Trophoblast cell (in vitro differentiated cells and primary cell): Measurements from ENCODE around the gene RECQL5.

Source experiments
- DNase-seq, 2 donors: peaks; one replicate each; pipeline ENCODE4 v3.0.0-alpha.2; 2016
- H2AFZ ChIP-seq: 2 replicates; pipeline ENCODE4 v1.6.1; 2013; ENCODE audit warnings: low read length, moderate library complexity, mild to moderate bottlenecking; ENCODE audit not compliant: insufficient read depth, poor library complexity
- H2AK5ac ChIP-seq: 2 replicates; pipeline ENCODE4 v1.6.1; 2013; ENCODE audit warnings: mild to moderate bottlenecking, low read length
- H2BK120ac ChIP-seq: 2 replicates; pipeline ENCODE4 v1.6.1; 2013; ENCODE audit warnings: low read length, mild to moderate bottlenecking, moderate library complexity; ENCODE audit not compliant: insufficient read depth, poor library complexity
- H2BK12ac ChIP-seq: 2 replicates; pipeline ENCODE4 v1.6.1; 2013; ENCODE audit warnings: mild to moderate bottlenecking, low read length, moderate library complexity
- H2BK5ac ChIP-seq: 2 replicates; pipeline ENCODE4 v1.6.1; 2013; ENCODE audit warnings: low read length, low read depth, moderate library complexity, mild to moderate bottlenecking; ENCODE audit not compliant: poor library complexity
- H3K14ac ChIP-seq: 2 replicates; pipeline ENCODE4 v1.6.1; 2013; ENCODE audit warnings: mild to moderate bottlenecking, low read length
- H3K18ac ChIP-seq: 2 replicates; pipeline ENCODE4 v1.6.1; 2013; ENCODE audit warnings: mild to moderate bottlenecking, low read length
- H3K23ac ChIP-seq: 2 replicates; pipeline ENCODE4 v1.6.1; 2013; ENCODE audit warnings: low read length
- H3K27ac ChIP-seq: 2 replicates; pipeline ENCODE4 v1.5.1; 2013; ENCODE audit warnings: low read depth, mild to moderate bottlenecking, inconsistent platforms, low read length, moderate library complexity
- H3K27me3 ChIP-seq: 2 replicates; pipeline ENCODE4 v1.6.1; 2013; ENCODE audit warnings: inconsistent platforms, mild to moderate bottlenecking, low read length, moderate library complexity; ENCODE audit not compliant: insufficient read depth
- H3K36me3 ChIP-seq, 2 experiments: 1 replicate in 1 of 2; 2 replicates in 1 of 2; pipeline ENCODE4 v1.6.1; 2013; ENCODE audit warnings: low read length in 2 of 2, mild to moderate bottlenecking in 2 of 2, moderate library complexity in 1 of 2; ENCODE audit not compliant: insufficient read depth in 2 of 2, control insufficient read depth in 1 of 2
- H3K4ac ChIP-seq: 2 replicates; pipeline ENCODE4 v1.6.1; 2013; ENCODE audit warnings: low read depth, mild to moderate bottlenecking, low read length, moderate library complexity
- H3K4me1 ChIP-seq, 2 experiments: 1 replicate in 1 of 2; 2 replicates in 1 of 2; pipeline ENCODE4 v1.6.1; 2013; ENCODE audit warnings: low read length in 2 of 2, mild to moderate bottlenecking in 2 of 2, moderate library complexity in 1 of 2; ENCODE audit not compliant: insufficient read depth in 2 of 2, control insufficient read depth in 1 of 2
- H3K4me2 ChIP-seq: 2 replicates; pipeline ENCODE4 v1.6.1; 2013; ENCODE audit warnings: inconsistent platforms, mild to moderate bottlenecking, low read length, moderate library complexity
- H3K4me3 ChIP-seq: 2 replicates; pipeline ENCODE4 v1.5.1; 2013; ENCODE audit warnings: mild to moderate bottlenecking, low read depth, low read length, inconsistent platforms
- H3K79me1 ChIP-seq: one replicate; pipeline ENCODE4 v1.6.1; 2013; ENCODE audit warnings: low read length
- H3K79me2 ChIP-seq: 2 replicates; pipeline ENCODE4 v1.6.1; 2013; ENCODE audit warnings: low read length, mild to moderate bottlenecking; ENCODE audit not compliant: control insufficient read depth, insufficient read depth, poor library complexity
- H3K9ac ChIP-seq: 2 replicates; pipeline ENCODE4 v1.6.1; 2013; ENCODE audit warnings: mild to moderate bottlenecking, low read length
- H3K9me3 ChIP-seq: 2 replicates; pipeline ENCODE4 v1.6.1; 2013; ENCODE audit warnings: low read depth, mild to moderate bottlenecking, control low read depth, inconsistent platforms, low read length; ENCODE audit not compliant: insufficient read depth
- H4K12ac ChIP-seq: 2 replicates; pipeline ENCODE4 v1.6.1; 2013; ENCODE audit warnings: low read depth, mild to moderate bottlenecking, low read length, moderate library complexity
- H4K8ac ChIP-seq: 2 replicates; pipeline ENCODE4 v1.6.1; 2013; ENCODE audit warnings: low read depth, mild to moderate bottlenecking, low read length, moderate library complexity
- H4K91ac ChIP-seq: one replicate; pipeline ENCODE4 v1.6.1; 2013; ENCODE audit warnings: low read depth, mild to moderate bottlenecking, low read length, moderate library complexity
- WGBS: extraction: QIAGEN DNeasy Blood & Tissue Kit; methylation state at CpG from one replicate; pipeline ENCODE4 v1.1.7; 2013; ENCODE audit warnings: missing lambda C conversion rate; ENCODE audit not compliant: insufficient read length, insufficient coverage; ENCODE audit errors: extremely low coverage; 5-methylcytosine and 5-hydroxymethylcytosine counted together

Gene RECQL5

GRCh38 chr17:75658237-75658636 lies 8.7 kb downstream of the RECQL5 start:
- H3K23ac ChIP-seq = no peak overlapping the region
- H2BK12ac ChIP-seq = no peak overlapping the region
- no peak overlapping the region for H3K18ac ChIP-seq
- no peak overlapping the region for H2BK120ac ChIP-seq
- H3K14ac ChIP-seq = no peak overlapping the region
- no peak overlapping the region for H4K91ac ChIP-seq
- H4K12ac ChIP-seq = no peak overlapping the region
- no peak overlapping the region for H3K9ac ChIP-seq
- no peak overlapping the region for H2BK5ac ChIP-seq
- no peak overlapping the region for H2AK5ac ChIP-seq
- H4K8ac ChIP-seq = no peak overlapping the region
- no peak for DNase-seq
- H2AFZ ChIP-seq = no peak overlapping the region
- no CpG with 5 or more reads among the region's 5 CpGs for WGBS
- H3K9me3 ChIP-seq = no peaks in the 10 kb centered on the region
- H3K79me2 ChIP-seq = no peaks in the 10 kb centered on the region
- no peak overlapping the region for H3K27ac ChIP-seq
- H3K4me1 ChIP-seq = no peaks in the 10 kb centered on the region
- peaks cover 20 to 33% of the 10 kb centered on the region in 2 experiments for H3K36me3 ChIP-seq
- H3K4me2 ChIP-seq = no peak overlapping the region
- H3K27me3 ChIP-seq = no peaks in the 10 kb centered on the region
- no peak overlapping the region for H3K4me3 ChIP-seq
- H3K79me1 ChIP-seq = no peaks in the 10 kb centered on the region
- no peak overlapping the region for H3K4ac ChIP-seq

- Histone ChIP-seq H3K79me2 (no peaks in the 10 kb centered on the region), H3K23ac (no peak overlapping the region), H4K91ac (no peak overlapping the region), H3K4me2 (no peak overlapping the region), H4K12ac (no peak overlapping the region), H3K27me3 (no peaks in the 10 kb centered on the region), H3K4ac (no peak overlapping the region), H3K18ac (no peak overlapping the region), H3K27ac (no peak overlapping the region), H3K9ac (no peak overlapping the region), H2AFZ (no peak overlapping the region), H3K9me3 (no peaks in the 10 kb centered on the region), H2AK5ac (no peak overlapping the region), H2BK5ac (no peak overlapping the region), H3K14ac (no peak overlapping the region), H3K79me1 (no peaks in the 10 kb centered on the region), H3K4me1 (no peaks in the 10 kb centered on the region), H4K8ac (no peak overlapping the region), H3K36me3 (peaks cover 14 to 30% of the 10 kb centered on the region in 2 experiments), H3K4me3 (no peak overlapping the region), H2BK12ac (no peak overlapping the region), H2BK120ac (no peak overlapping the region)
- WGBS = no CpG with 5 or more reads among the region's 2 CpGs
- DNase-seq = peak in 1 of 2 donors; percentile 34
Measured at GRCh38 chr17:75654176-75654575, 12.8 kb downstream of the RECQL5 start.

- H3K27me3 ChIP-seq = no peaks in the 10 kb centered on the region
- WGBS = no CpG with 5 or more reads among the region's 6 CpGs
- no peak overlapping the region for H2BK5ac ChIP-seq
- H4K12ac ChIP-seq = no peak overlapping the region
- H3K14ac ChIP-seq = no peak overlapping the region
- H2BK12ac ChIP-seq = peak overlapping the region; percentile 17
- H3K79me1 ChIP-seq = no peaks in the 10 kb centered on the region
- H2BK120ac ChIP-seq = no peak overlapping the region
- H3K9me3 ChIP-seq = no peaks in the 10 kb centered on the region
- H3K27ac ChIP-seq = no peak overlapping the region
- no peak overlapping the region for H3K9ac ChIP-seq
- no peaks in the 10 kb centered on the region for H3K4me1 ChIP-seq
- H3K79me2 ChIP-seq = no peaks in the 10 kb centered on the region
- H3K4me2 ChIP-seq = no peak overlapping the region
- no peak overlapping the region for H4K8ac ChIP-seq
- no peak overlapping the region for H3K4me3 ChIP-seq
- no peak overlapping the region for H3K4ac ChIP-seq
- H4K91ac ChIP-seq = no peak overlapping the region
- peak in 1 of 2 donors; percentile 49 for DNase-seq
- no peak overlapping the region for H2AFZ ChIP-seq
- no peak overlapping the region for H3K23ac ChIP-seq
- peaks cover 14 to 28% of the 10 kb centered on the region in 2 experiments for H3K36me3 ChIP-seq
- peak overlapping the region; percentile 50 for H2AK5ac ChIP-seq
- H3K18ac ChIP-seq = no peak overlapping the region
Measured at GRCh38 chr17:75652934-75653549, 13.9 kb downstream of the RECQL5 start.

GRCh38 chr17:75652341-75652740 lies 14.6 kb downstream of the RECQL5 start:
- Histone ChIP-seq H3K4ac (no peak overlapping the region), H2BK120ac (no peak overlapping the region), H3K4me2 (no peak overlapping the region), H3K23ac (no peak overlapping the region), H3K79me1 (no peaks in the 10 kb centered on the region), H3K4me1 (no peaks in the 10 kb centered on the region), H2AFZ (no peak overlapping the region), H2BK12ac (no peak overlapping the region), H3K14ac (no peak overlapping the region), H4K8ac (no peak overlapping the region), H4K91ac (no peak overlapping the region), H2AK5ac (peak overlapping the region; percentile 18), H3K18ac (no peak overlapping the region), H3K27me3 (no peaks in the 10 kb centered on the region), H3K79me2 (no peaks in the 10 kb centered on the region), H3K4me3 (no peak overlapping the region), H4K12ac (no peak overlapping the region), H3K36me3 (peaks cover 14 to 27% of the 10 kb centered on the region in 2 experiments), H3K27ac (no peak overlapping the region), H3K9ac (no peak overlapping the region), H2BK5ac (no peak overlapping the region), H3K9me3 (no peaks in the 10 kb centered on the region)
- no peak for DNase-seq
- WGBS = no CpG with 5 or more reads among the region's 5 CpGs
